ENCODE measurements around the gene PRKAR1A. TPM values are rescaled to one million over a fixed set of nuclear protein-coding genes. Genes with fewer than 3 reads are reported as not detected.

PRKAR1A gene
- total RNA-seq, 1 donor from 2014 or later, result 186 TPM

DNA sequence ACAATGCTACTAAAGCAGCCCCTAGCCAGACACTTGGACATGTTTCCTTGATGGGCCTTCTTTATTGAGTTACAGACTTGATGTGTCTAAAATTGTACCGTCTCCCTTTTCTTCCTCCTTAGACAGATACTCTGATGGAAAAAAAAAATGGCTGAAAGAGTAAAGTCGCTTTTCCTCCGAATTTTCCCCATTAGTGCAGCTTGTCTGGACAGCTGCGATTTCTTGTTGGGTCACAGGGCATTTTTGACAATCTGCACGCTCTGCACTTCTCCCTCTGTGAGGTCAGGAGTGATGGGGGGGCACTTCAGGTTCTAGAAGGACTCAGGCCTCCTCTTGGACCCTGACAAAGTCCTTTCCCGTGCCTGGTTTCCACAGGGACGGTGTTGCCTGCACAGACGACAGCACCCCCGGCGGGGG, 968 bp upstream of the PRKAR1A start:
- no peak for DNase-seq (ENCODE audit: extremely low spot score in 2 of 2)

GRCh38 chr17:68511671-68512246, 471 bp upstream of the PRKAR1A start:
- TF ChIP-seq POLR2A (IDR thresholded peaks at IDR 0.05) (no peak), POLR2AphosphoS5 (IDR thresholded peaks at IDR 0.05; ENCODE audit: insufficient read depth in 1 of 2, low read depth in 1 of 2) (no peak)
- TF ChIP-seq, protein P1, sequence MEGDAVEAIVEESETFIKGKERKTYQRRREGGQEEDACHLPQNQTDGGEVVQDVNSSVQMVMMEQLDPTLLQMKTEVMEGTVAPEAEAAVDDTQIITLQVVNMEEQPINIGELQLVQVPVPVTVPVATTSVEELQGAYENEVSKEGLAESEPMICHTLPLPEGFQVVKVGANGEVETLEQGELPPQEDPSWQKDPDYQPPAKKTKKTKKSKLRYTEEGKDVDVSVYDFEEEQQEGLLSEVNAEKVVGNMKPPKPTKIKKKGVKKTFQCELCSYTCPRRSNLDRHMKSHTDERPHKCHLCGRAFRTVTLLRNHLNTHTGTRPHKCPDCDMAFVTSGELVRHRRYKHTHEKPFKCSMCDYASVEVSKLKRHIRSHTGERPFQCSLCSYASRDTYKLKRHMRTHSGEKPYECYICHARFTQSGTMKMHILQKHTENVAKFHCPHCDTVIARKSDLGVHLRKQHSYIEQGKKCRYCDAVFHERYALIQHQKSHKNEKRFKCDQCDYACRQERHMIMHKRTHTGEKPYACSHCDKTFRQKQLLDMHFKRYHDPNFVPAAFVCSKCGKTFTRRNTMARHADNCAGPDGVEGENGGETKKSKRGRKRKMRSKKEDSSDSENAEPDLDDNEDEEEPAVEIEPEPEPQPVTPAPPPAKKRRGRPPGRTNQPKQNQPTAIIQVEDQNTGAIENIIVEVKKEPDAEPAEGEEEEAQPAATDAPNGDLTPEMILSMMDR (IDR thresholded peaks at IDR 0.05), result no peak
- intact Hi-C loops (cut with DNase I), result no loop called here
- Histone ChIP-seq H3K36me3 (peaks cover 0 to 14% of the 10 kb centered on the region in 2 donors), H3K9me3 (no peaks in the 10 kb centered on the region), H3K4me3 (peak overlapping the region; percentile 71 to 82), H3K27me3 (no peaks in the 10 kb centered on the region), H3K4me1 (peaks cover 43% of the 10 kb centered on the region), H3K27ac (peak overlapping the region; percentile 99)
- peak in 1 of 2 donors; percentile 96 for DNase-seq (ENCODE audit: extremely low spot score in 2 of 2)

More for the DNA sequence above, 968 bp upstream of the PRKAR1A start:
- peaks cover 39% of the 10 kb centered on the region for H3K4me1 ChIP-seq
- no peaks in the 10 kb centered on the region for H3K27me3 ChIP-seq
- intact Hi-C loops (cut with DNase I), result no loop called here
- peak overlapping the region; percentile 71 to 82 for H3K4me3 ChIP-seq
- H3K36me3 ChIP-seq, result peaks cover 0 to 12% of the 10 kb centered on the region in 2 donors
- no peaks in the 10 kb centered on the region for H3K9me3 ChIP-seq
- no peak for TF ChIP-seq POLR2AphosphoS5 (IDR thresholded peaks at IDR 0.05; ENCODE audit: insufficient read depth in 1 of 2, low read depth in 1 of 2)
- TF ChIP-seq POLR2A (IDR thresholded peaks at IDR 0.05), result no peak
- H3K27ac ChIP-seq, result peak overlapping the region; percentile 99

DNA sequence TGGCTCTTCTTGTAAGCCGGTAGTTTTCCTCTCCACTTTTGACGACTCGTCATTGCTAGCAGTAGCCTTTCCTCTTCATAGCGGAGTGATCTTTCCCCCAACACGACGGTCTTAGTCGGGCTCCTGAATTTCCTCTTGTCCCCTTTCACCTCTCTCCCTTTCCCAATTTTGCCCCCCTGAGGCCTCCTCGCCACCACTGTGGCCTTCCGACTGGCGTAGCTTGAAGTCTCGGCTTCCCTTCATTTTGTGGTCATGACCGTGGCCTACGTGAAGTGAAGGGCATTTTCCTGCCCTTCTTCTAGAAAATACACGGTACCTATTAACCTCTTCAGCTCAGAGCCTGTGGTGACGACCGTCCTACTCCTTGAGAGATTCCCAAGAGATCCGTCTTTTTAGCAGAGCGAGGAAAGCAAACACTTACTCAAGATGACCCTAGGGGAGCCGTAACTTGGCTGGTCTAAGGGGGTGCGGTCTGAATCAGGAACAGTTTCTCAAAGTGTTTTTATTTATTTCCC, 787 bp downstream of the PRKAR1A start:
- H3K27me3 ChIP-seq, result no peaks in the 10 kb centered on the region
- peaks cover 50% of the 10 kb centered on the region for H3K4me1 ChIP-seq
- H3K36me3 ChIP-seq, result peaks cover 0 to 21% of the 10 kb centered on the region in 2 donors
- peak overlapping the region; percentile 99 for H3K27ac ChIP-seq
- intact Hi-C loops (cut with DNase I), result no loop called here
- H3K4me3 ChIP-seq, result peak overlapping the region; percentile 71 to 82
- no peak for DNase-seq (ENCODE audit: extremely low spot score in 2 of 2)
- H3K9me3 ChIP-seq, result no peaks in the 10 kb centered on the region
- TF ChIP-seq POLR2A (IDR thresholded peaks at IDR 0.05) (no peak), POLR2AphosphoS5 (IDR thresholded peaks at IDR 0.05; ENCODE audit: insufficient read depth in 1 of 2, low read depth in 1 of 2) (no peak)
- TF ChIP-seq, protein P1 (IDR thresholded peaks at IDR 0.05), result no peak

GRCh38 chr17:68513932-68514331, 1.7 kb downstream of the PRKAR1A start:
- TF ChIP-seq, protein P1 (IDR thresholded peaks at IDR 0.05), result no peak
- TF ChIP-seq POLR2A (IDR thresholded peaks at IDR 0.05) (no peak), POLR2AphosphoS5 (IDR thresholded peaks at IDR 0.05; ENCODE audit: insufficient read depth in 1 of 2, low read depth in 1 of 2) (no peak)
- DNase-seq (ENCODE audit: extremely low spot score in 2 of 2), result no peak
- Histone ChIP-seq H3K27me3 (no peaks in the 10 kb centered on the region), H3K9me3 (no peaks in the 10 kb centered on the region), H3K4me1 (peaks cover 56% of the 10 kb centered on the region), H3K36me3 (peaks cover 0 to 24% of the 10 kb centered on the region in 2 donors), H3K27ac (peak overlapping the region; percentile 99), H3K4me3 (peak overlapping the region; percentile 71 to 82)
- intact Hi-C loops (cut with DNase I), result no loop called here

- Histone ChIP-seq H3K4me3 (peak overlapping the region; percentile 71 to 82), H3K4me1 (peaks cover 59% of the 10 kb centered on the region), H3K27me3 (no peaks in the 10 kb centered on the region), H3K27ac (peak overlapping the region; percentile 99), H3K36me3 (peaks cover 0 to 24% of the 10 kb centered on the region in 2 donors), H3K9me3 (no peaks in the 10 kb centered on the region)
- TF ChIP-seq POLR2A (IDR thresholded peaks at IDR 0.05) (no peak), POLR2AphosphoS5 (IDR thresholded peaks at IDR 0.05; ENCODE audit: insufficient read depth in 1 of 2, low read depth in 1 of 2) (no peak)
- TF ChIP-seq, protein P1 (IDR thresholded peaks at IDR 0.05), result no peak
- intact Hi-C loops (cut with DNase I), result no loop called here
- DNase-seq (ENCODE audit: extremely low spot score in 2 of 2), result no peak
Measured at GRCh38 chr17:68514831-68515635, 2.8 kb downstream of the PRKAR1A start.

Data from vagina (tissue), 2 donors.